Body of pancreas (tissue), 4 donors: ENCODE results near the gene FUBP3. TPM values are rescaled to one million over a fixed set of nuclear protein-coding genes. Genes with fewer than 3 reads are reported as not detected.

Source experiments
- ATAC-seq: fragments of 150-250 bp; one replicate; pipeline ENCODE4 v1.9.1; 2016
- DNase-seq, 4 donors: peaks; one replicate each; pipeline ENCODE4 v3.0.0-alpha.2; 2019
- H3K27ac ChIP-seq, 4 donors: fragments of 200-600 bp; sonication (generic); 1 replicate in 3 of 4; 2 replicates in 1 of 4; pipeline versions ENCODE4 v1.5.1 to v1.6.1; 2016 to 2019; ENCODE audit warnings: mild to moderate bottlenecking in 1 of 4, mixed read lengths in 1 of 4, moderate library complexity in 1 of 4
- H3K27me3 ChIP-seq, 2 donors: fragments of 200-600 bp; sonication (generic); one replicate each; pipeline ENCODE4 v1.6.0; 2016; ENCODE audit warnings: mild to moderate bottlenecking in 1 of 2
- H3K36me3 ChIP-seq, 2 donors: fragments of 200-600 bp; sonication (generic); replicated peaks in 1 of 2; 2 replicates each; pipeline ENCODE4 v1.5.1; 2016; ENCODE audit warnings: low read depth in 2 of 2; ENCODE audit not compliant: insufficient read depth in 1 of 2
- H3K4me1 ChIP-seq: fragments of 200-600 bp; sonication (generic); one replicate; pipeline ENCODE4 v1.6.0; 2016
- H3K4me3 ChIP-seq, 2 donors: fragments of 200-600 bp; sonication (generic); 1 replicate in 1 of 2; 2 replicates in 1 of 2; pipeline ENCODE4 v1.5.1; 2016 to 2019
- H3K9me3 ChIP-seq, 3 donors: fragments of 200-600 bp; sonication (generic); 1 replicate in 2 of 3; 2 replicates in 1 of 3; pipeline ENCODE4 v1.5.1; 2016
- CTCF ChIP-seq, 7 experiments: fragments of 450-650 bp in 4 of 7; fragments of 200-600 bp in 3 of 7; sonication (generic) in 3 of 7; IDR thresholded peaks; one replicate each; pipeline ENCODE4 v1.5.1; 2016 to 2019; ENCODE audit warnings: antibody characterized with exemption in 7 of 7
- POLR2A ChIP-seq, 3 donors: fragments of 450-650 bp; IDR thresholded peaks; one replicate each; pipeline ENCODE4 v1.6.1; 2016; ENCODE audit warnings: antibody characterized with exemption in 3 of 3, mild to moderate bottlenecking in 2 of 3
- WGBS, 2 donors: methylation state at CpG; one replicate each; pipeline ENCODE4 v1.1.5; 2017; 5-methylcytosine and 5-hydroxymethylcytosine counted together
- intact Hi-C: fragments of 100-400 bp; cut with DNase I; formaldehyde crosslinking; loops from one replicate; pipeline ENCODE4 v1.15.1; 2023
- total RNA-seq, 2 donors: library from RNA; depleted of rRNA; stranded (reverse); fragments of >200 nt; gene quantifications; one replicate each; pipeline ENCODE4 v1.1.0, GENCODE V29; 2016

The FUBP3 gene
- total RNA-seq, 2 donors from 2014 or later, result 16.6 to 30.3 TPM

GRCh38 chr9:130667120-130667435 lies 87.7 kb downstream of the FUBP3 start:
- DNase-seq (no peak), ATAC-seq (no peak)
- Histone ChIP-seq H3K4me1 (peaks cover 43% of the 10 kb centered on the region), H3K4me3 (no peak overlapping the region), H3K27me3 (peaks cover 2 to 45% of the 10 kb centered on the region in 2 donors), H3K27ac (no peak overlapping the region), H3K36me3 (no peaks in the 10 kb centered on the region), H3K9me3 (no peaks in the 10 kb centered on the region)
- 48 to 51% methylated on average over 4 of the region's 4 CpGs for WGBS, 2 donors
- TF ChIP-seq POLR2A (IDR thresholded peaks at IDR 0.05) (no peak), CTCF (IDR thresholded peaks at IDR 0.05) (no peak)
- intact Hi-C loops, result no loop called here

- H3K27me3 ChIP-seq, result peaks cover 0 to 35% of the 10 kb centered on the region in 2 donors
- intact Hi-C loops, result no loop called here
- WGBS, 2 donors, result 75 to 77% methylated on average over 2 to 13 of the region's 13 CpGs
Measured at GRCh38 chr9:130668196-130668595, 88.8 kb downstream of the FUBP3 start.

GRCh38 chr9:130668659-130669058 lies 89.3 kb downstream of the FUBP3 start:
- TF ChIP-seq CTCF (IDR thresholded peaks at IDR 0.05) (no peak), POLR2A (IDR thresholded peaks at IDR 0.05) (no peak)
- peaks cover 27% of the 10 kb centered on the region for H3K4me1 ChIP-seq
- no peaks in the 10 kb centered on the region for H3K36me3 ChIP-seq
- H3K27ac ChIP-seq, result no peak overlapping the region
- WGBS, 2 donors, result 55 to 65% methylated on average over 11 to 12 of the region's 12 CpGs
- H3K9me3 ChIP-seq, result no peaks in the 10 kb centered on the region
- intact Hi-C loops, result no loop called here
- peaks cover 0 to 30% of the 10 kb centered on the region in 2 donors for H3K27me3 ChIP-seq
- ATAC-seq, result no peak
- DNase-seq, result no peak
- no peak overlapping the region for H3K4me3 ChIP-seq

More at GRCh38 chr9:130668196-130668595, 88.8 kb downstream of the FUBP3 start:
- Histone ChIP-seq H3K36me3 (no peaks in the 10 kb centered on the region), H3K9me3 (no peaks in the 10 kb centered on the region), H3K4me3 (no peak overlapping the region), H3K27ac (no peak overlapping the region), H3K4me1 (peaks cover 32% of the 10 kb centered on the region)
- TF ChIP-seq CTCF (IDR thresholded peaks at IDR 0.05) (no peak), POLR2A (IDR thresholded peaks at IDR 0.05) (no peak)
- DNase-seq, result no peak
- no peak for ATAC-seq

GRCh38 chr9:130669965-130670364 lies 90.6 kb downstream of the FUBP3 start:
- no peak overlapping the region for H3K27ac ChIP-seq
- no peak for ATAC-seq
- peaks cover 0 to 17% of the 10 kb centered on the region in 2 donors for H3K27me3 ChIP-seq
- H3K9me3 ChIP-seq, result no peaks in the 10 kb centered on the region
- TF ChIP-seq POLR2A (IDR thresholded peaks at IDR 0.05), result no peak
- TF ChIP-seq CTCF (IDR thresholded peaks at IDR 0.05), result no peak
- no peak overlapping the region for H3K4me3 ChIP-seq
- 71 to 77% methylated on average over 4 of the region's 4 CpGs for WGBS, 2 donors
- no peak for DNase-seq
- peaks cover 14% of the 10 kb centered on the region for H3K4me1 ChIP-seq
- intact Hi-C loops, result no loop called here
- no peaks in the 10 kb centered on the region for H3K36me3 ChIP-seq

GRCh38 chr9:130670644-130671043 lies 91.3 kb downstream of the FUBP3 start:
- DNase-seq (no peak), ATAC-seq (no peak)
- Histone ChIP-seq H3K4me3 (no peak overlapping the region), H3K4me1 (peaks cover 10% of the 10 kb centered on the region), H3K9me3 (no peaks in the 10 kb centered on the region), H3K27me3 (peaks cover 0 to 15% of the 10 kb centered on the region in 2 donors), H3K36me3 (no peaks in the 10 kb centered on the region), H3K27ac (no peak overlapping the region)
- 74 to 78% methylated on average over 6 of the region's 6 CpGs for WGBS, 2 donors
- intact Hi-C loops, result no loop called here
- TF ChIP-seq POLR2A (IDR thresholded peaks at IDR 0.05), result no peak
- no peak for TF ChIP-seq CTCF (IDR thresholded peaks at IDR 0.05)
